A549 (cell line): ENCODE measurements around the gene PPIL4. TPM values are rescaled to one million over a fixed set of nuclear protein-coding genes. Genes with fewer than 3 reads are reported as not detected.

Experiments used
- ATAC-seq, 2 experiments: fragments of 200-7000 bp in 1 of 2; fragments of >200 bp in 1 of 2; cut with Nextera tagmentation in 1 of 2; cut with Tn5 transposase in 1 of 2; 3 replicates each; pipeline versions ENCODE4 v1.8.0 to v1.9.1; 2018 to 2020; ENCODE audit warnings: mild to moderate bottlenecking in 1 of 2, moderate library complexity in 1 of 2
- CTCF ChIA-PET: fragments of 300-600 bp; sonication (Branson Sonifier 250); formaldehyde crosslinking; extraction: SDS; loops from one replicate; lab custom pipeline; 2021; ENCODE audit warnings: antibody characterized with exemption, inconsistent platforms; lab: Yijun Ruan, JAX
- POLR2A ChIA-PET: fragments of 350-600 bp; formaldehyde crosslinking; extraction: SDS; loops from one replicate; lab custom pipeline; 2021; ENCODE audit warnings: antibody characterized with exemption, inconsistent platforms; lab: Yijun Ruan, JAX
- DNase-seq, 2 experiments: peaks; one replicate each; pipeline versions ENCODE4 v3.0.0 to v3.0.0-alpha.2; 2011 to 2016; ENCODE audit warnings: low read depth in 1 of 2, low spot score in 1 of 2
- FAIRE-seq: peaks from 2 replicates; lab custom pipeline; 2011; peaks lifted over from hg19 to GRCh38; lab: Jason Lieb, UNC
- H3K27ac ChIP-seq, 2 experiments: fragments of >200 bp; sonication (Bioruptor Twin); formaldehyde crosslinking; 3 replicates each; pipeline ENCODE4 v1.5.1; 2016 to 2017
- H3K4me1 ChIP-seq: fragments of >200 bp; sonication (Bioruptor Twin); formaldehyde crosslinking; 3 replicates; pipeline ENCODE4 v1.6.1; 2016
- H3K4me2 ChIP-seq: fragments of >200 bp; sonication (Bioruptor Twin); formaldehyde crosslinking; 3 replicates; pipeline ENCODE4 v1.6.1; 2016
- H3K4me3 ChIP-seq: fragments of >200 bp; sonication (Bioruptor Twin); formaldehyde crosslinking; 3 replicates; pipeline ENCODE4 v1.5.1; 2016
- H3K9me3 ChIP-seq: fragments of >200 bp; sonication (Bioruptor Twin); formaldehyde crosslinking; 3 replicates; pipeline ENCODE4 v1.6.1; 2016
- ATOH8 ChIP-seq: fragments of 250-450 bp; sonication (Bioruptor Pico); IDR thresholded peaks from 2 replicates; pipeline ENCODE4 v1.5.0; 2020; ENCODE audit warnings: low read depth, mild to moderate bottlenecking, moderate library complexity
- BHLHE40 ChIP-seq: IDR thresholded peaks from 2 replicates; pipeline ENCODE4 v1.6.1; 2012; ENCODE audit warnings: low read depth, low read length, inconsistent platforms
- CBX2 ChIP-seq: fragments of 200-600 bp; sonication (generic); IDR thresholded peaks from 2 replicates; pipeline ENCODE4 v1.6.1; 2016; ENCODE audit warnings: low read depth, mild to moderate bottlenecking, borderline replicate concordance
- CEBPB ChIP-seq, 2 experiments: fragments of >200 bp in 1 of 2; sonication (Bioruptor Twin) in 1 of 2; formaldehyde crosslinking in 1 of 2; IDR thresholded peaks; 2 replicates each; pipeline ENCODE4 v1.6.1; 2012 to 2016
- EHF ChIP-seq: fragments of 250-450 bp; sonication (Bioruptor Pico); IDR thresholded peaks from 2 replicates; pipeline ENCODE4 v1.5.0; 2020; ENCODE audit warnings: mild to moderate bottlenecking
- EHMT2 ChIP-seq: fragments of 200-600 bp; sonication (generic); IDR thresholded peaks from 2 replicates; pipeline ENCODE4 v1.6.1; 2016; ENCODE audit warnings: antibody characterized with exemption, low read depth, mild to moderate bottlenecking, moderate library complexity
- ELK1 ChIP-seq: fragments of 150-350 bp; IDR thresholded peaks from 2 replicates; pipeline ENCODE4 v1.6.1; 2014; ENCODE audit warnings: low read depth, mild to moderate bottlenecking, low read length
- ESRRA ChIP-seq: fragments of 150-350 bp; IDR thresholded peaks from 2 replicates; pipeline ENCODE4 v1.6.1; 2014; ENCODE audit warnings: mild to moderate bottlenecking, low read length, borderline replicate concordance
- FOSB ChIP-seq: fragments of 250-450 bp; sonication (Bioruptor Pico); IDR thresholded peaks from 2 replicates; pipeline ENCODE4 v1.5.0; 2020; ENCODE audit warnings: mild to moderate bottlenecking, moderate library complexity
- FOSL2 ChIP-seq, 2 experiments: fragments of 450-650 bp in 1 of 2; fragments of >200 bp in 1 of 2; sonication (Bioruptor Twin) in 1 of 2; formaldehyde crosslinking; IDR thresholded peaks; 2 replicates each; pipeline versions ENCODE4 v1.5.0 to v1.6.1; 2016 to 2020; ENCODE audit warnings: mild to moderate bottlenecking in 1 of 2, moderate library complexity in 1 of 2
- HEYL ChIP-seq: fragments of 250-450 bp; sonication (Bioruptor Pico); IDR thresholded peaks from 2 replicates; pipeline ENCODE4 v1.8.0; 2021; ENCODE audit warnings: mild to moderate bottlenecking, moderate library complexity
- HOXA7 ChIP-seq: fragments of 250-450 bp; sonication (Bioruptor Pico); IDR thresholded peaks from 2 replicates; pipeline ENCODE4 v1.5.0; 2020; ENCODE audit warnings: mild to moderate bottlenecking, moderate library complexity
- JUN ChIP-seq, 2 experiments: fragments of >200 bp; sonication (Bioruptor Twin); formaldehyde crosslinking; IDR thresholded peaks; 2 replicates in 1 of 2; 3 replicates in 1 of 2; pipeline ENCODE4 v1.6.1; 2016 to 2017
- KDM5A ChIP-seq: fragments of 200-600 bp; sonication (generic); IDR thresholded peaks from 2 replicates; pipeline ENCODE4 v1.6.1; 2016; ENCODE audit warnings: antibody characterized with exemption, mild to moderate bottlenecking
- MAFK ChIP-seq: fragments of 450-650 bp; IDR thresholded peaks from 2 replicates; pipeline ENCODE4 v1.6.1; 2014; ENCODE audit not compliant: partially characterized antibody
- POLR2A ChIP-seq: IDR thresholded peaks from 2 replicates; pipeline ENCODE4 v1.6.1; 2012; ENCODE audit warnings: mild to moderate bottlenecking, low read length
- REST ChIP-seq: fragments of 200-600 bp; sonication (generic); IDR thresholded peaks from 2 replicates; pipeline ENCODE4 v1.6.1; 2016; ENCODE audit warnings: antibody characterized with exemption, mild to moderate bottlenecking, moderate library complexity
- SMC3 ChIP-seq: fragments of >200 bp; sonication (Bioruptor Twin); formaldehyde crosslinking; IDR thresholded peaks from 3 replicates; pipeline ENCODE4 v1.6.1; 2018; ENCODE audit warnings: inconsistent platforms
- TFCP2L1 ChIP-seq: fragments of 250-450 bp; sonication (Bioruptor Pico); IDR thresholded peaks from 2 replicates; pipeline ENCODE4 v1.5.0; 2021; ENCODE audit warnings: mild to moderate bottlenecking
- TP53 ChIP-seq: fragments of 250-450 bp; sonication (Bioruptor Pico); IDR thresholded peaks from 2 replicates; pipeline ENCODE4 v1.5.0; 2021; ENCODE audit warnings: mild to moderate bottlenecking, moderate library complexity
- ZFP36 ChIP-seq: fragments of 450-650 bp; IDR thresholded peaks from 2 replicates; pipeline ENCODE4 v1.6.1; 2014; ENCODE audit warnings: borderline replicate concordance; ENCODE audit not compliant: partially characterized antibody
- ZSCAN20 ChIP-seq: fragments of 250-450 bp; sonication (Bioruptor Pico); IDR thresholded peaks from 2 replicates; pipeline ENCODE4 v1.8.0; 2022; ENCODE audit warnings: mild to moderate bottlenecking, moderate library complexity
- WGBS: methylation state at CpG from one replicate; pipeline ENCODE4 v1.1.6; 2017; ENCODE audit errors: missing lambda C conversion rate; 5-methylcytosine and 5-hydroxymethylcytosine counted together
- polyA plus RNA-seq, 4 experiments: library from polyadenylated mRNA; depleted of rRNA in 3 of 4; stranded (reverse); fragments of >200 nt; fragmentation: RNase III in 1 of 4; extraction: RNeasy Plus Mini Kit Qiagen cat#74134 plus additional on column Dnase treatment in 1 of 4; gene quantifications; 2 replicates in 3 of 4; 3 replicates in 1 of 4; pipeline ENCODE4 v1.2.3, GENCODE V29; 2011 to 2017

The PPIL4 gene
- polyA plus RNA-seq, 2 of the 4 experiments (the other 2 are of a cell fraction), result 12.1 to 17.2 TPM

GRCh38 chr6:149489967-149490366, 55.9 kb downstream of the PPIL4 start:
- Histone ChIP-seq H3K4me3 (no peak overlapping the region), H3K27ac (no peak overlapping the region), H3K4me1 (peaks cover 8% of the 10 kb centered on the region), H3K9me3 (no peaks in the 10 kb centered on the region), H3K4me2 (no peak overlapping the region)
- FAIRE-seq (no peak), DNase-seq (no peak), ATAC-seq (no peak)
- ChIA-PET CTCF (interaction anchor here (1.3 kb wide), 1 partner anchor 56 kb away, joined by 3 read pairs; the partner anchor contains the start of gene PPIL4), POLR2A (no interaction called here)
- WGBS, result 84% methylated on average over 4 of the region's 4 CpGs
- no peak for TF ChIP-seq ESRRA
- no peak for TF ChIP-seq JUN (IDR thresholded peaks at IDR 0.05)

- Histone ChIP-seq H3K27ac (no peak overlapping the region), H3K4me1 (peaks cover 17% of the 10 kb centered on the region), H3K4me3 (no peak overlapping the region), H3K4me2 (no peak overlapping the region), H3K9me3 (no peaks in the 10 kb centered on the region)
- 84% methylated on average over 3 of the region's 3 CpGs for WGBS
- ATAC-seq (no peak), DNase-seq (no peak), FAIRE-seq (no peak)
- TF ChIP-seq TP53 (CRISPR knock-in tag) (no peak), ATOH8 (CRISPR knock-in tag) (no peak), ZSCAN20 (CRISPR knock-in tag) (no peak), POLR2A (no peak), ZFP36 (no peak), HEYL (CRISPR knock-in tag) (no peak), SMC3 (no peak), MAFK (no peak)
- ChIA-PET CTCF (interaction anchor here (0.7 to 0.9 kb wide), 2 partner anchors 28 to 29 kb away, joined by 3 to 4 read pairs; no protein-coding TSS in a partner anchor), POLR2A (no interaction called here)
Measured at GRCh38 chr6:149488815-149489214, 57.0 kb downstream of the PPIL4 start.

GRCh38 chr6:149487316-149487715, 58.5 kb downstream of the PPIL4 start:
- ATAC-seq, result no peak
- no peak for DNase-seq
- CTCF ChIA-PET, result interaction anchor here (0.5 kb wide), 1 partner anchor 767 kb away, joined by 3 read pairs; no protein-coding TSS in a partner anchor

More at GRCh38 chr6:149487316-149487715, 58.5 kb downstream of the PPIL4 start:
- Histone ChIP-seq H3K4me2 (no peak overlapping the region), H3K4me1 (peaks cover 17% of the 10 kb centered on the region), H3K4me3 (no peak overlapping the region), H3K9me3 (no peaks in the 10 kb centered on the region), H3K27ac (no peak overlapping the region)
- no peak for TF ChIP-seq TFCP2L1 (CRISPR knock-in tag)
- no peak for TF ChIP-seq CBX2
- TF ChIP-seq FOSL2 (IDR thresholded peaks at IDR 0.05), result no peak
- no peak for TF ChIP-seq FOSL2 (CRISPR knock-in tag; IDR thresholded peaks at IDR 0.05)
- TF ChIP-seq BHLHE40, result no peak
- no peak for TF ChIP-seq ELK1
- TF ChIP-seq EHF (CRISPR knock-in tag), result no peak
- TF ChIP-seq FOSB (CRISPR knock-in tag), result no peak
- no peak for TF ChIP-seq ZSCAN20 (CRISPR knock-in tag)
- no peak for TF ChIP-seq EHMT2
- TF ChIP-seq KDM5A, result no peak
- TF ChIP-seq REST, result no peak
- no peak for TF ChIP-seq HOXA7
- TF ChIP-seq MAFK, result no peak
- TF ChIP-seq CEBPB (IDR thresholded peaks at IDR 0.05), result no peak
- 85% methylated on average over 4 of the region's 4 CpGs for WGBS
- FAIRE-seq, result no peak
- POLR2A ChIA-PET, result interaction anchor here (0.5 kb wide), 1 partner anchor 12 kb away, joined by 4 read pairs; no protein-coding TSS in a partner anchor
